H1 (cell line): ENCODE results near the gene C1orf74. TPM values are rescaled to one million over a fixed set of nuclear protein-coding genes. Genes with fewer than 3 reads are reported as not detected.

Experiments
- CBX8 ChIP-seq: fragments of 300-800, 300-1000 bp; sonication (generic); IDR thresholded peaks from 2 replicates; pipeline ENCODE4 v1.7.1; 2016; ENCODE audit warnings: low read depth, low read length, borderline replicate concordance
- CREB1 ChIP-seq: IDR thresholded peaks from 2 replicates; pipeline ENCODE4 v1.6.1; 2012; ENCODE audit warnings: inconsistent platforms
- MAFK ChIP-seq: IDR thresholded peaks from 2 replicates; pipeline ENCODE4 v1.6.1; 2012; ENCODE audit warnings: low read depth, mild to moderate bottlenecking, improper control_type of control experiment, low read length
- PHF8 ChIP-seq: fragments of 200-600 bp; sonication (generic); conservative IDR thresholded peaks from 2 replicates; pipeline ENCODE4 v1.7.1; 2012; ENCODE audit warnings: low read depth, mild to moderate bottlenecking, inconsistent platforms, low read length, moderate library complexity
- RXRA ChIP-seq: IDR thresholded peaks from 2 replicates; pipeline ENCODE4 v1.6.1; 2011; ENCODE audit warnings: low read depth, mild to moderate bottlenecking, low read length, moderate library complexity; ENCODE audit not compliant: insufficient read depth
- polyA plus RNA-seq, 7 experiments: library from polyadenylated mRNA; depleted of rRNA in 3 of 7; stranded (reverse) in 5 of 7; unstranded in 2 of 7; fragments of >200 nt in 5 of 7; fragments of 200-250 nt in 2 of 7; gene quantifications; 1 replicate in 5 of 7; 2 replicates in 1 of 7; 4 replicates in 1 of 7; pipeline versions ENCODE4 v1.2.1 to v1.2.3, GENCODE V29; 2011 to 2013; ENCODE audit warnings: missing spikeins in 2 of 7, mixed read lengths in 2 of 7
- total RNA-seq: library from RNA; stranded (reverse); fragmentation: NEBNext Ultra II Directional; extraction: Animal tissue kit (Norgen Biotek cat#: 25700); gene quantifications from 2 replicates; pipeline ENCODE4 v1.2.1, GENCODE V29; 2021

Gene C1orf74
- total and polyA plus RNA-seq, 2 of the 8 experiments (the other 6 are each of a cell fraction or from before 2014, with no cell fraction given), result 3.1 to 3.9 TPM

DNA sequence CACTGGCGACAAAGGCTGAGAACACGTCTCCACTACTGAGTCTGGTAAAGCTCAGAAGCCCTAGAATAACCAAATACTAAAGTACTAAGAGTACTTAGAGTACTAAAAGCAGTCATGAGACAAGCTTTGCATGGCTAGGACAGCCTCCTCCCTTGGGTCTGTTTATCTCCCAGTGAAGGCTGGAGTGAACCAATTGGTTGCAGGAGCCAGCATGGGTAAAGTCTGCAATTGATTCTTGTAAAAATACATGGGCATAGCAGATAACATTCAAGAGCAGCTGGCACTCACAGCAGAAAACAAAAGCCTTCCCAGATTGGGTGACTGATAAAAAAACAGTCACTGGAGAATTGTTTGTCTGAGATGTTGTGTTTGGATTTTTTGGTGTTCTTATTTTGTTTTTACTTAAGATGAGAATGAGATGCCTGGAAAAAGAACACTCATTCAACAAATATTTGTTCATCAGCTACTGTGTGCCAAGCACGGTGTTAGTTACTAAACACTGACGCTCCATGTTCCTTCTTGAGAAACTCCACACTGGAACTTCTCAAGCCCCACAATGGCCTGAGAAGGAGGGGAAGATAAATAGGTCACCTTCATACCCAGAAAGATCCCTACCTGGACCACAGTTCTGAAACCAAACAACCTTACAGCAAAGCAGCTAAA is 17.9 kb upstream of the C1orf74 start (continued):
- no peak for TF ChIP-seq PHF8
- no peak for TF ChIP-seq CBX8
- no peak for TF ChIP-seq MAFK
- TF ChIP-seq CREB1, result no peak
- no peak for TF ChIP-seq RXRA
